NCI-H1105 treated with DMSO at 0.1 percent for 48 hours (cell line): Measurements from ENCODE around the gene SDK1.

Experiments used
- DNase-seq: peaks from one replicate; lab custom pipeline; 2025; lab: John Stamatoyannopoulos, UW

SDK1 gene

DNA sequence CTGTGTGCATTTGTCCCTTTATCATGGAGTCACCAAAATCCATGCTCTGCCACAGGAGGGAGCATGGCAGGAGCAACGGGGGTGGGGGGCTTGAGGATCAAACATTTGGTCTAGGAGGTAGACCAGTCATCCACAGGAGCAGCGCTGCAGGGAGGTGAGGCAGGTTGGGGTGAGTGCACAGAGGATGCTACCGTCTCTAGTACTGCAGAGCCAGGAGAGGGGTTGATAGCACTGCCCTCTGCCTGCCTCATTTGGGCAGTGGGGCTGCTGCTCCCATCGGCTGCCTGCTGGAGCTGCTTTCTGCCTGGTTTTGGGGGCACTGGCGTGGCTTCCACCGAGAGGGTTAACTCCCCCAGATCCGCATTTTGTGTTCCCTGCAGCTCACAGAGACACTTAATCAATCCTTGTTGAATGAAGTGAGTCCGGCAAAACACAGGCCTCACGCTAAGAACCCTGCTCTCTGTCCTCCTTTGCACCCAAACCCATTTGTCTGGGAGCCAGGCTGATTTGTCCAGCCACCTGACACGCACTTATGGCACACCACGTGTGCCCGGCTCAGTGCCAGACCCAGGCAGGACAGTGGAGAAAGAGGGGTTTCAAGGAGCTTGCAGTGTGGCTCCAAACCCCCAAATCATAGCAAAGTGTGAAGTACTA lies 854.0 kb downstream of the SDK1 start:
- DNase-seq: no peak

GRCh38 chr7:4156190-4156589 lies 855.1 kb downstream of the SDK1 start:
- DNase-seq: no peak

- no peak for DNase-seq
Measured at GRCh38 chr7:4157651-4158050, 856.6 kb downstream of the SDK1 start.

- DNase-seq: no peak
Measured at GRCh38 chr7:4158441-4159153, 857.5 kb downstream of the SDK1 start.

- DNase-seq: no peak
Measured at GRCh38 chr7:4159154-4159501, 858.1 kb downstream of the SDK1 start.

DNA sequence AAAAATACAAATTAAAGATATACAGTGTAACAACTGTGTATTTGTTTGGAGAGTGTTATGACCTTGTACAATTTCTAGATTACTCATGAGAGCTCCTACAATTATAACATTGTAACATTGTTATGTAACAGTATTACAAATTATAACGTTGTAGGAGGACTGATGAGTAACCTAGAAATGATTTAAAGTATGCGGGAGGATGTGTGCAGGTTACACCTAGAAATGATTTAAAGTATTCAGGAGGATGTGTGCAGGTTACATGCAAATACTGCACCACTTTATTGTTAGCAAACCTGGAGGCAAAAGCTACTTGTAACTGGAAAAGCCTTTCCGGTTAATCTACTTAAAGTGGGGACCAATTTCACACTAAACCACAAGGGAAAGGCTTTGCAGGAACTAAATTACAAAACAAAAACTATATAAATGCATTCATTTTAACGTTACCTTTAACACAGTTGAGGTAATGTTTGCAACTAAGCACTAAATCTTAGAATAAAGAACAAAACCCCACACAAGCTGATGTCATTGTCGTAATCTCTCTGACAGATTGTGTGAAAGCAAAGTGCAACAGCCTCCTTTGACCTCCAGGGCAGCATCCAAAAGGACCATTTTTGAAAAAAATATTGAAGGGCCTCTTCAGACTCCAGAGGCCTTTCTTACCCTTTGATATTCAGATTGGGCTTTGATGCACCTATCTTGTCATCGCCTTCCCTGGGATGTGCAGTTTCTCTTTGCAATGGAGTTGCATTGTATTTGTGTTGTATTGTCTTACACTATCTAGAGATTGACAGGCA lies 858.9 kb downstream of the SDK1 start:
- DNase-seq: no peak

DNA sequence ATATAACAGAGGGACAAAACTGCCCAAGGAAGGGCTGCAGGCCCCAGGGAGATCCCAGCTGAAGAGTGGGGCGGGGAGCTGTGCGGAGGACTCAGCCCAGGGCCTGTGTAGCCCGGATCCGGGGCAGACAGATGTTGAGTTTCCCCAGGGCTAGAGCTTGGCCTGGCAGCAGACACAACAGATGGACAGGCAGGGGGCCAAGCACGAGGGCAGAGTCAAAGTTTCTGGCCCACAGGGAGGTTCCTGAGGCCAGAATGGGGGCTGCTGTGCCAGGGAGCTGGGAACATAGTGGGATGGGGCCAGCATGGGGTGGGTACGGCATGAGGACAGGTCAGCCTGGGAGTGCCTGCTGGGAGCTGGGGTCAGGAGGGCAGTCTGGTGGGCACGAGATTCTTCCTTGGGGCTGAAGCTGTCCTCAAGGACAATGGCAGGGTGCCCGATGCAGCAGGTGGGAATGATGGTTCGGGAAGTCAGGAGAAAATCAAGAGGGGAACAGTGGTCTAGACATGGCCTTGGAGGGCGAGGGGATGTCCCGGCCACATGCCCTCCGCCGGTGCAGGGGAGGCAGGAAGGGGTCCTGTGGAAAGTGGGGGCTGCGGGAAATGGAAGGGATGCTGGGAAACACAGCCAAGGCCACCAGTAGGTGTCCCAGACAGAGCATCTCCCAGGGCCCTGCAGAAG lies 862.0 kb downstream of the SDK1 start:
- DNase-seq: no peak

DNA sequence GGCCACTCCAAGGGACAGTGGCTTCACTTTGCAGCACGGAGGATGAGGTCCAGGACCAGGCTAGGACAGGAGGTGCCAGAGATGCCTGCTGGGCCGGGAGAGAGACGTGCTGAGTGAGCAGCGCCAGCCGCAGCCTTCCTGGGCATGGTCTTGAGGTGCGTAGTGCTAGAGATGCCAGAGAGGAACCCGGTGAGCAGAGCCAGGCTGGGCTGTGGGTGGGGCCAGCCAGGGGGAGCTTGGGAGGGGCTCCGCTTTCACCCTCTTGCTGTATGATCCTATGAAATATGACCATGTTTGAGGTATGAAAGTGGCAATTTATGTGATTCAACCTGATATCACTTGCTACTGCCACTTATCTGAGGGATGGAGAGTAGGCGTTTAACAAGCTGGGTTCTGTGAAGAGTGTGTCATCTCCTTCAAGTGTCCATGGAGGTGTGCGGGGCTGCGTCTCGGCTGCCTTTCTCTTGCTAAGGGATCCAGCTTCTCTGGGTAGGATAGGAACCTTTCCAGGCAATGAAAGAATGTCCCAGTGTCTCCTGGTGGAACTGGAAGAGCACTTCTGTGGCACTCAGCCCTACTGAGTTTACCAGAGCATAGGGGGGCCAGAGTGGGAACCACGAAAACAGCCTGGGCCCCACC lies 862.6 kb downstream of the SDK1 start:
- no peak for DNase-seq

DNA sequence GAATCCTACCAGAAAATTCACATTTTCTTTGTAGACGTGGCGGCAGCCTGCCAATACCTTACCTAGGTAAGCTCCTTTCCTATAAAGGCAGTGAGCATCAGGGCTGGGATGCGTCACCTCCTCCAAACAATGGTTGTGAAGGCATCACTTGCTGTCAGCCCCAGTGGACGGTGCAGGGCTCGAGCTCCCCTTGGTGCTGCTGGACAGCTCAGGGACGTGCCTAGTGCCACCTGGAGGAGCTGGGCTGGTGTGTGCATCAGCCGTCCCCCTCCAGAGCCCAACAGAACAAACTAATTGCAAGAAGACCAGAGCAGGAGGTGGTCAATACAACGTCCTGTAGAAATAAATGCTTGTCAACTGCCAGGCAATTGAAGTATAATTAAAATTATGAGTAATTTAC lies 863.5 kb downstream of the SDK1 start:
- no peak for DNase-seq

DNA sequence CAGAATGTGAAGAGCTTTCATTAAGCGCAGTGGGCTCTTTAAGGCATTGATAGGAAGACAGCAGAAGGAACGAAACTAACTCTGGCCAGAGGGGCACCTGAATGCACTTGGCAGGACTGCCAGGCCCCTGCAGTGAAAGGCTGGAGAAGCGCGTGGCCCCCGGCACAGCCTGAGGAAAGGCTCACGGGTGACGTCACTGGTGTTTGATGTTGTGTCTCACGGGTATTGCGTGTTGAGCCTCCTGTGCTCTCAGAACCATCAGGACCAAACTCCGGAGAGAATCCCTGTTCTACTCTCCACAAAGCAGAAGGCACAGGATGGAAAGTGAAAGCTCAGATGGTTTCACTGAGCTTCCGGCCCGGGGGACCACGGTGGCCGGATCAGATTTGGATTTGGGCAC lies 865.3 kb downstream of the SDK1 start:
- no peak for DNase-seq

GRCh38 chr7:4166807-4167206 lies 865.8 kb downstream of the SDK1 start:
- DNase-seq: no peak

DNA sequence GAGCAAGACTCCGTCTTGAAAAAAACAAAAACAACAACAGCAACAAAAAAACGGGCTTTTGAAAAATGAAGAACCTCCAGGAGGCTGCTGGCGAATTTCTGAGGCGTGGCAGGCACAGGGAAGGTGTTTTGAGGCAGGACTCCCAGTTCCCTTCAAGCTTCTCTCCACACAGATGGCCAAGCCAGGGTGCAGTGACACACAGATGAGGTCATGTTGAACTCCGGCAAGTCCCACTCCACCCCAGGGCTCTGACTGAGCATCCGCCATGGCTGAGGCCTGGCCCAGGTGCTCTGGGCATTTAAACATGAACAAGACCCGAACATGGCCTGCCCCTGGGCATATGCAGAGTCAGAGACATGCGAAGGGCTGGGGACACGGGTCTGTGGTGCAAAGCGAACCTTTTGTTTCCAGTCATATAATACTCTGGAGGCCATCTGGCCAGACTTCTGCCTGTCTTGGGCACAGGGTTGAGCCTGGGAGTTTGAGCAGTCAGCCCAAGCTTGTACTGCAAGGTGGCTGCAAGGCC lies 866.4 kb downstream of the SDK1 start:
- DNase-seq: no peak

DNA sequence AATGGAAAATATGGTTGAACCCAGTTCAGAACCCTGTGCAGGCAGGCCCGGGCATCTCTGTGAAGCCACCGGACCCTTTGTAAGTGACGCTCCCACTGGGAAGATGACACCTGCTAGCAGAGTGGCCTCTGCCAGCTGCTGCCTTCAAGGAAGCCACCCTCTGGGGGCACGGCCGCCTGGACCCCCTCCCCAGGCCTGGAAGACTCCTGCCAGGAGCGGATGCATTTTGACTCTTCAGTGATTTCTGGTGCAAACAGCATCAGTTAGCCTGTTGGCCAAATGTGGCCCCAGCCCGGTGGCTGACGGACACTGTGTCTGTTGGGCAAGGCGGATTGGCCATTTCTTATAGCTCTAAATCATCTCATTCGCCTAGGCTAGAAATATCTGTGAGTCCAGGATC lies 867.0 kb downstream of the SDK1 start:
- no peak for DNase-seq

- DNase-seq: no peak
Measured at GRCh38 chr7:4168541-4168940, 867.5 kb downstream of the SDK1 start.

DNA sequence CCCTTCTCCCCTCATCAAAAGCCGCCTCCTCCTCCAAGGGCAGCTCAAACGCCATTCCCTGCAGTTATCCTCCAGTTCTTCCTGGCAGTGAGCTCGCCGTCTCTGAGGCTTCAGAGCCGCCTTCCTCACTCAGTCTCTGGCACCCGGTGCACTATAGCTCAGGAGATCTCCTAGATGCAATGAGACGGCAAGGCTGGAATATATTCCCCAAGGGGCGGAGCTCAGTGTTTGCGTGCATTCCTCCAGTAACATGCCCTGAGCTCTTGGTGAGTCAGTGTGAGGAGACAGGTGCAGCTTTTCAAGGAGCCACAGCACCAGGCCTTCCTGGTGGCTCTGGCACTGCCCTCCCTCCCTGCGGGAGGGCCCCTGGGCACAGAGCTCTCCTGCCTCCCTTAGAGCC lies 868.4 kb downstream of the SDK1 start:
- no peak for DNase-seq

- no peak for DNase-seq
Measured at GRCh38 chr7:4170997-4171786, 870.1 kb downstream of the SDK1 start.

DNA sequence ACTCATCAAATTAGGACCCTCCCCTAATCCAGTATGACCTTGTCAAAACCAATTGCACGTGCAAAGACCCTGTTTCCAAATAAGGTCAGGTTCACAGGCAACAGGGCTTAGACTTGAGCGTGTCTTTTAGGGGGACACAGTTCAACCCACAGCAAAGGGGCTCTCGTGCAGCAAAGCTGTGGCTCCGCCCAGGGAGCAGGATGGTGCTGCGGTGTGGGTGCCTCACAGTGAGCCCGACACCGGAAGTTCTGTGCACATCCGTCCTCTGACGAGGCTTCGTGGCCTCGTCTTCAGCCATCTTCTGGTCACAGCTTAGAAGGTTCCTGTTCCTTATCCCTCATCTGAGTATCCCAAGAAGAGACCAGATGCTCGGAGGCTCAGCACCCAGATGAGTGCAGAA lies 871.8 kb downstream of the SDK1 start:
- no peak for DNase-seq

DNA sequence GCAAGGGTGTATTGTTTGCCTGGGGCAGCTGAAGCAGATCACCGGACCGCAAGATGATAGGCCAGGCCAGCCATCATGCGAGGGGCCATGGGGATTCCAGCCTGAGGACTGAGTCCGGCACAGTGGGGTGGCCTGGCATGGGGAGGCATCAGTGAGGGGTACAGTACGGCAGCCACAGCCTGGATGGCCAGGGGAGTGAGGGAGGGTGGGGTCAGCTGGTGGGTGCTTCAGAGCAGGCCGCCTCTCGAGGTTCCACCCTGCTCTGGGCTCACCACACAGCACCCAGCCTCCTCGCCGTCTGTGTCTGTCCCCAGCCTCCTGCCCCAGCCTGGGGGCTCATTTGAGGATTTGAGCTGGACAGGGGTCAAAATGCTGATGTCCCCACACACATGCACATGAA lies 872.6 kb downstream of the SDK1 start:
- DNase-seq: no peak

DNA sequence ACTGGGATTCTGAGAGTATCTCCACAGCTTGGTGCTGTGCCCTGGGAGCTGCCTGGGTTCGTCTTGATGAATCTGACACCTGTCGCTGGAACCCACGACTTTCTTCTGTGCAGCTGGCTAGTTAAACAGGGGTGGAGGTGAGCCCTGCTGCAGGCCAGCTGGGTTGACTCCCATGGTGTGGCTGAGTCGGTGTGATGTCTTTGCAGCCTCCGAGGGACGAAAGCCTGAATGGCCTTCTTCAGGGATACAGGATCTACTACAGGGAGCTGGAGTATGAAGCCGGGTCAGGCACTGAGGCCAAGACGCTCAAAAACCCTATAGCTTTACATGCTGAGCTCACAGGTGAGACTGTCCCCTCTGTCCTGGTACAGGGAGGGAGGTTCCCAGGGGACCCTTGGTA lies 873.0 kb downstream of the SDK1 start:
- DNase-seq: no peak

DNA sequence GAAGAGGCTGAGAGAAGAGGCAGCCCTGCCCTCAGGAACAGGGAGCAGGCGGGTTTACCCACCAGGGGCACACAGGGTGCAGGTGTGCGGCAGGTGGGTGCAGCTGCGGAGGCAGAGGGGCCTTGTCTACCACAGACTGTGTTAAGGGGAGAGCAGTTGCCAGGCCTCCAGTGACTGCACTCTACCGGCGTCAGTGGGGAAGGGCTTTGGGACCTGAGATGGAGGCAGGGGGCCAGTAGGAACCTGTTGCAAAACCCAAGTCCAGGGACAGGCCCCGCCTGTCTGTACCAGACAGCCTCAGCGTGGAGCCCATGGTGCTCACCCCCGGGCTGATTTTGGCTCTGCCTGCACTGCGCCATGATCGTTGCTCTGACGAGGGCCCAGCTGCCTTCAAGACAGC lies 873.4 kb downstream of the SDK1 start:
- DNase-seq: no peak

GRCh38 chr7:4174884-4175283 lies 873.8 kb downstream of the SDK1 start:
- DNase-seq: no peak
